Measurements from ENCODE around the gene SMIM43. TPM values are rescaled to one million over a fixed set of nuclear protein-coding genes. Genes with fewer than 3 reads are reported as not detected.

SMIM43 gene
- total RNA-seq (2011; cell fraction: chromatin; rRNA removed; ENCODE audit: low replicate concordance), result not detected in 2 replicates
- not detected in 2 replicates for total RNA-seq (2011; cell fraction: nucleolus; rRNA removed)
- total RNA-seq (2011; cell fraction: nucleoplasm; rRNA removed), result not detected in 2 replicates
- total RNA-seq (2014; rRNA removed) (not detected in 2 replicates), total RNA-seq (2014; rRNA removed; fragmentation: Illumina TruSeq; extraction: Trizol) (not detected in 2 replicates), total RNA-seq (2015; rRNA removed; fragmentation: Illumina TruSeq; extraction: Trizol) (not detected in 2 replicates), total RNA-seq (2021) (not detected in 2 replicates), polyA plus RNA-seq (2011; rRNA removed) (not detected in 2 replicates), polyA plus RNA-seq (2014; fragmentation: Illumina TruSeq; extraction: Trizol) (not detected in 2 replicates), polyA plus RNA-seq (2014; fragmentation: Nextera tagmentation; extraction: Ambion mirVana) (not detected), polyA plus RNA-seq (2014; rRNA removed) (not detected in 2 replicates), polyA minus RNA-seq (2011; rRNA and poly(A)+ RNA removed) (not detected in 2 replicates), Bru-seq, nascent RNA (not detected), BruChase-seq, experiment 1, labeled RNA remaining after a 2-hour chase (percentile 11 among the genes with signal in this experiment), BruChase-seq, experiment 2, labeled RNA remaining after a 6-hour chase (percentile 17 among the genes with signal in this experiment)
- polyA plus RNA-seq (2011; cell fraction: cytosol; rRNA removed), result not detected in 2 replicates
- not detected in 2 replicates for polyA plus RNA-seq (2011; cell fraction: nucleus; rRNA removed)
- not detected in 2 replicates for polyA plus RNA-seq (2012)
- not detected in 2 replicates for polyA minus RNA-seq (2011; cell fraction: cytosol; rRNA and poly(A)+ RNA removed)
- not detected in 2 replicates for polyA minus RNA-seq (2011; cell fraction: nucleus; rRNA and poly(A)+ RNA removed)
- long read RNA-seq, experiment 1, partial matches to known transcripts, result 0 of 1 reads
- long read RNA-seq, experiment 1, other reads (novel, unspliced or antisense), result 1 of 1 reads
- long read RNA-seq, experiment 2, result 0 reads
- long read RNA-seq, experiment 3, result 0 reads

GRCh38 chr4:121764702-121765367 lies at the start of gene SMIM43:
Gene SMIM43 (minus strand): TSS chr4:121765164. CDS start chr4:121765105, 59 bp downstream.
- H3K4me2 ChIP-seq (ENCODE audit: insufficient read depth, low read length), result no peak within 1 kb of the TSS
- no peaks in the 10 kb centered on the region for H3K9me3 ChIP-seq (replicated peaks; ENCODE audit: control insufficient read depth, insufficient read depth, low read depth, low read length)
- POLR2A ChIA-PET, result interaction anchor here (0.7 to 1.0 kb wide), 2 partner anchors 13 to 53 kb away, joined by 4 to 5 read pairs; no protein-coding TSS in a partner anchor
- H3K27me3 ChIP-seq (ENCODE audit: control insufficient read depth in 2 of 2, insufficient read depth in 2 of 2, low read length in 2 of 2), result peaks cover 41 to 49% of the 10 kb centered on the region in 2 experiments
- H3K27ac ChIP-seq (ENCODE audit: extremely low read depth, low read depth, low read length), result no peak within 1 kb of the TSS
- CTCF ChIA-PET (ENCODE audit: low intra/inter-chr PET ratio), result no interaction called here
- intact Hi-C loops (cut with micrococcal nuclease), result no loop called here
- no TSS peak for BruUV-seq (replicated peaks)
- in situ Hi-C loops (cut with MboI), result no loop called here
- no peak within 1 kb of the TSS for H3K4me3 ChIP-seq
- FAIRE-seq, result no peak
- ATAC-seq, result no peak
- WGBS (ENCODE audit: insufficient coverage, low coverage, missing lambda C conversion rate), result 20% methylated on average over 48 of the region's 75 CpGs
- H3K9ac ChIP-seq (ENCODE audit: insufficient read depth in 1 of 2, low read depth in 2 of 2, low read length in 2 of 2), result no peak within 1 kb of the TSS
- H2AFZ ChIP-seq (ENCODE audit: low read depth, low read length), result 0 out of 2 replicates have a peak within 1 kb of the TSS, but pooled peaks have one; percentile 8
- no peaks in the 10 kb centered on the region for H3K9me1 ChIP-seq (ENCODE audit: control insufficient read depth, insufficient read depth, low read length)
- H3K36me3 ChIP-seq (ENCODE audit: control insufficient read depth, insufficient read depth, low read length), result no peaks in the 10 kb centered on the region
- no peaks in the 10 kb centered on the region for H3K79me2 ChIP-seq (ENCODE audit: control insufficient read depth, insufficient read depth, low read length)
- peaks cover 0 to 10% of the 10 kb centered on the region in 2 experiments; a peak in 2 of 5 replicates for H3K4me1 ChIP-seq (replicated peaks in 1 of 2; ENCODE audit: control insufficient read depth in 2 of 2, insufficient read depth in 2 of 2, low read length in 2 of 2)
- H4K20me1 ChIP-seq (replicated peaks; ENCODE audit: control insufficient read depth, insufficient read depth, low read length), result no peaks in the 10 kb centered on the region
- DNase-seq (ENCODE audit: extremely low read depth in 1 of 4, low spot score in 3 of 4), result no peak
- TF ChIP-seq DPF2 (IDR thresholded peaks at IDR 0.05) (no peak), BRCA1 (IDR thresholded peaks at IDR 0.05) (no peak), BRCA1 (CRISPR knock-in tag; IDR thresholded peaks at IDR 0.05) (no peak), THAP7 (CRISPR knock-in tag; IDR thresholded peaks at IDR 0.05) (no peak), SAFB (IDR thresholded peaks at IDR 0.05; ENCODE audit: borderline replicate concordance, low read depth, low read length) (no peak), DNMT1 (IDR thresholded peaks at IDR 0.05) (no peak), HINFP (tag; conservative IDR thresholded peaks at IDR 0.05; ENCODE audit: low read depth) (no peak), MXI1 (IDR thresholded peaks at IDR 0.05; ENCODE audit: low read depth, low read length) (no peak), POLR2AphosphoS5 (IDR thresholded peaks at IDR 0.05; ENCODE audit: control insufficient read depth, insufficient read depth, low read depth, low read length) (no peak), POU5F1 (IDR thresholded peaks at IDR 0.05; ENCODE audit: borderline replicate concordance, low read depth, low read length, partially characterized antibody) (no peak), HIVEP1 (CRISPR knock-in tag; IDR thresholded peaks at IDR 0.05) (no peak), ZC3H11A (IDR thresholded peaks at IDR 0.05; ENCODE audit: low read depth, low read length) (no peak), NELFE (IDR thresholded peaks at IDR 0.05; ENCODE audit: insufficient read depth, insufficient read length) (no peak), BRF1 (IDR thresholded peaks at IDR 0.05; ENCODE audit: borderline replicate concordance, extremely low read depth, insufficient read length) (no peak)
- TF ChIP-seq, protein P1, sequence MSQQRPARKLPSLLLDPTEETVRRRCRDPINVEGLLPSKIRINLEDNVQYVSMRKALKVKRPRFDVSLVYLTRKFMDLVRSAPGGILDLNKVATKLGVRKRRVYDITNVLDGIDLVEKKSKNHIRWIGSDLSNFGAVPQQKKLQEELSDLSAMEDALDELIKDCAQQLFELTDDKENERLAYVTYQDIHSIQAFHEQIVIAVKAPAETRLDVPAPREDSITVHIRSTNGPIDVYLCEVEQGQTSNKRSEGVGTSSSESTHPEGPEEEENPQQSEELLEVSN (IDR thresholded peaks at IDR 0.05; ENCODE audit: borderline replicate concordance in 1 of 2, extremely low read depth in 1 of 2, insufficient read depth in 1 of 2, insufficient read length in 1 of 2, low read depth in 1 of 2, low read length in 1 of 2, poor library complexity in 1 of 2, severe bottlenecking in 1 of 2), result no peak
